ENCODE results near the gene ENTPD2.
"Not testable (repeated sequence)": the region's sequence is repeated elsewhere in the genome, so short reads cannot be mapped to it uniquely, and the experiment has no call there.

ENTPD2 gene

DNA sequence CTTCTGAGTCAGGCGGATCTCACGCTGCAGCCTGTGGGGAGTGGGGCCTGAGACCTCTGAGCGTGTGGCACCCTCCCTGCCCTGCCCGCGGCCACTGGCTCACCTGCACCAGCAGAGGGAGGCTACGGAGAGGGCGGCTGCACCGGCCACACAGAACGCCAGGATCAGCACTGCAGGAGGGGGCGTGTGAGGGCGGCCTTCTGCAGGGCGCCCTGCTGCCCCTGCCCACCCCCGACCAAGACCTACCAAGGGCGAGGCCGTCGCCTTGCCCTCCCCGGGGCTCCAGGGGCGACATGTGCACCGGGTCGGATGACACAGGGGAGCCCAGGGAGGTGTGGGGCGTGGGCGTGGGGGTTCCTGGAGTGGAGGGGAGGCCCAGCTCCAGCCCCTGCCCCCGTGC lies 13.3 kb downstream of the ENTPD2 start:
- H2AFZ ChIP-seq (ENCODE audit: low read depth, low read length): no peak overlapping the region
- H3K36me3 ChIP-seq (ENCODE audit: insufficient read depth, low read length): peaks cover 22% of the 10 kb centered on the region
- no peaks in the 10 kb centered on the region for H3K27me3 ChIP-seq (ENCODE audit: insufficient read depth, low read length)
- peaks cover 40% of the 10 kb centered on the region for H3K4me1 ChIP-seq (ENCODE audit: insufficient read depth, low read length)
- H3K4me3 ChIP-seq (ENCODE audit: low read length): peak overlapping the region; percentile 31
- H3K9me3 ChIP-seq (ENCODE audit: low read length): no peaks in the 10 kb centered on the region

DNA sequence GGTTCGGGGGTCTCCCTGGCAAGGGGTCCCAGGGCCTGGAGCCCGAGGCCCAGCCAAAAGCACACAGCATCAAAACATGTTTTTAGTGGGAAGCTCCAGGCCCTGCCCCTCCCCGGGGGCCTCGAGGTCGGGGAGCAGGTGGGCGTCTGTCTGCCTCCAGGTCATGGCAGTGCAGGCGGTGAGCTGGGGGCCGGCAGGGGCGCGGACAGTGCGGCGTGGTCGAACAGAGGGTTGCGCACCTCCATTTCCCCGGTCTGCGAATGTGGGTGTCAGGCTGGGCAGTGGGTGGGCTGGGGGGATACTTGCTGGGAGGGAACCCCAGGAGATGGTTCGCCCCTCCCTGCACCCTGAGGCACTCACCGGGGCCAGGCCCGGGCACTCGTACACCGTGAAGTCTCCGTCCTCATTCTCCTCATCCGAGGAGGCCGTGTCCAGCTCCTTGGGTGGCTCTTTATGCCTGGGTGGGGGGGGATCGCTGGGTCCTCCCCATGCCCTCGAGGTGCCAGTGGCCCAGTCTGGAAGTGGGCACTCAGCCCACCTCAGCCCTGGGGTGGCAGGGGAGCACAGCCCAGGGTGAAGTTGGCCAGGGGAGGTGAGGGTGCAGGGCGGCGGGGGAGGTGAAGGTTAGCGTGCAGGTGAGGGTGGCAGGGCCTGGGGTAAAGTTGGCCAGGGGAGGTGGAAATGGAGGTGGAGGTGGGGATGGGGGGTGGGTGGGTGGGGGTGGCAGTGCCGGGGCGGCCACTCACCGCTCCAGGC lies 14.1 kb downstream of the ENTPD2 start:
- no peak overlapping the region for H3K4me3 ChIP-seq (ENCODE audit: low read length)
- H3K27me3 ChIP-seq (ENCODE audit: insufficient read depth, low read length): no peaks in the 10 kb centered on the region
- H3K36me3 ChIP-seq (ENCODE audit: insufficient read depth, low read length): peaks cover 22% of the 10 kb centered on the region
- H3K9me3 ChIP-seq (ENCODE audit: low read length): no peaks in the 10 kb centered on the region
- peaks cover 34% of the 10 kb centered on the region for H3K4me1 ChIP-seq (ENCODE audit: insufficient read depth, low read length)
- H2AFZ ChIP-seq (ENCODE audit: low read depth, low read length): no peak overlapping the region

DNA sequence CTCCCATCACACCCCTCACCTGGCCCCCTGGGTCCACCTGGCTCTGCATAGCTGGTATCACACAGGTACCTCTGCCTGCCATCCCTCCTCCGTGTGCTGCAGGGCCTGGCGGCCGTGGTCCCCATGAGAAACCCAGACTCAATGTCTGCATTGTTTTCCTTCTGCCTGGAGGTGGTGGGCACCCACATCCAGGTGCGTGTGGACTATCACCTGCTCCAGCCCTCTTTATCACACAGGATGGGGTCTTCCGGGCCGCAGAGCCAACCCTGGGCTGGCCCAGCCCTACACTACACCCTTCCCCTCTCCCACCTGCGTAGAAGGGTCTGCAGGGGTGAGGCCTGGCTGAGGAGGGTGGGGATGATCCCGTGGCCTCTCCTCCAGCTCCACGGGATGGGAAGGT lies 14.9 kb downstream of the ENTPD2 start:
- H3K4me3 ChIP-seq (ENCODE audit: low read length): no peak overlapping the region
- peaks cover 26% of the 10 kb centered on the region for H3K4me1 ChIP-seq (ENCODE audit: insufficient read depth, low read length)
- no peak overlapping the region for H2AFZ ChIP-seq (ENCODE audit: low read depth, low read length)
- no peaks in the 10 kb centered on the region for H3K27me3 ChIP-seq (ENCODE audit: insufficient read depth, low read length)
- peaks cover 22% of the 10 kb centered on the region for H3K36me3 ChIP-seq (ENCODE audit: insufficient read depth, low read length)
- H3K9me3 ChIP-seq (ENCODE audit: low read length): no peaks in the 10 kb centered on the region

DNA sequence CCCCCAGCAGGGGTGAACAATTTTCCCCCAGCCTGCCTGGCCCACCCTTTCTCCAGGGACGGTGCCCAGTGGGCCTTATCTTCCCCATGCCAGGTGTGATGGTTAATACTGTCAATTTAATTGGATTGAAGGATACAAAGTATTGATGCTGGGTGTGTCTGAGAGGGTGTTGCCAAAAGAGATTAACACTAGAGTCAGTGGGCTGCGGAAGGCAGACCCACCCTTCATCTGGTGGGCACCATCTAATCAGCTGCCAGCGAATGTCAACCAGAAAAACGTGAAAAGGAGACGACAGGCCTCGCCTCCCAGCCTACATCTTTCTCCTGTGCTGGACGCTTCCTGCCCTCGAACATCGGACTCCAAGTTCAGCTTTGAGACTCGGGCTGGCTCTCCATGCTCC lies 16.4 kb downstream of the ENTPD2 start:
- no peaks in the 10 kb centered on the region for H3K9me3 ChIP-seq (ENCODE audit: low read length)
- H3K4me3 ChIP-seq (ENCODE audit: low read length): no peak overlapping the region
- peaks cover 17% of the 10 kb centered on the region for H3K4me1 ChIP-seq (ENCODE audit: insufficient read depth, low read length)
- peaks cover 22% of the 10 kb centered on the region for H3K36me3 ChIP-seq (ENCODE audit: insufficient read depth, low read length)
- H2AFZ ChIP-seq (ENCODE audit: low read depth, low read length): no peak overlapping the region
- no peaks in the 10 kb centered on the region for H3K27me3 ChIP-seq (ENCODE audit: insufficient read depth, low read length)

DNA sequence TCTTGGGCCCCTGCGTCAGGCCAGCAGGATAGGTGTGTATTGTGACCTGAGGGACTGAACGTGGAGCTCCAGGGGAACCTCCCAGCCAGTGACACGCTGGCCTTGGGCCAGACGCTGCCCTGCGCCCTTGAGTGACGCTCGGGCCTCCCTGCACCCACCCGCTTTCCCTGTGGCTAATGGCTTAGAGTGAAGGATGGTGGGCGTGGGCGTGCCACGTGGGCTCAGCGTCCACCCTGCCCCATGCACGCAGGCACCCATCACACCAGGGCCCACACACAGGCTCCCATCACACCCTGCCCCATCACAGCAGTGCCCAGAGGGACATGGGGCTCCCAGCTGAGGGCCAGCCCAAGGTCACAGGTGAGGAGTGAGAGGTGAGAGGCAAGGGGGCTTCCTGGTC lies 16.8 kb downstream of the ENTPD2 start:
- no peak overlapping the region for H2AFZ ChIP-seq (ENCODE audit: low read depth, low read length)
- peaks cover 22% of the 10 kb centered on the region for H3K36me3 ChIP-seq (ENCODE audit: insufficient read depth, low read length)
- H3K4me1 ChIP-seq (ENCODE audit: insufficient read depth, low read length): peaks cover 17% of the 10 kb centered on the region
- no peaks in the 10 kb centered on the region for H3K27me3 ChIP-seq (ENCODE audit: insufficient read depth, low read length)
- H3K4me3 ChIP-seq (ENCODE audit: low read length): no peak overlapping the region
- H3K9me3 ChIP-seq (ENCODE audit: low read length): no peaks in the 10 kb centered on the region

DNA sequence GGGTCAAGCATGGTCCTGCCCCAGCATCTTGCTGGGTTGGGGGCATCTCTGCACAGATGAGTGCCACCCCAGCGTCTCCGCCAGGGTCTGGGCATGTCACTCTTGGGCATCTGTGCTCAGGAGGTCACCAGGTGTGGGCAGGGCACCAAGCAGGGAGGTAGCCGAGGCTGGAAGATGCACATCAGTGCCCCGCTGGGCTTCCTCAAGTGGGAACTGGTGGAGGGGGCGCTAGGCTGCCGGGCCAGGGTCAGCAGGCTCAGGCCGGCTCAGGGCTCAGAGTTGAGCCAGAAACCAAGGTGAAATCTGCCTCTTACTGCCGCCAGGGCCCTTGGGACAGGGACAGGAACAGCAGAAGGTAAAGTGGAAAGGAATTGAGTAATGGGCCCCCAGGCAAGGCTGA lies 17.9 kb downstream of the ENTPD2 start:
- no peak overlapping the region for H3K4me3 ChIP-seq (ENCODE audit: low read length)
- peaks cover 7% of the 10 kb centered on the region for H3K4me1 ChIP-seq (ENCODE audit: insufficient read depth, low read length)
- peaks cover 22% of the 10 kb centered on the region for H3K36me3 ChIP-seq (ENCODE audit: insufficient read depth, low read length)
- no peaks in the 10 kb centered on the region for H3K9me3 ChIP-seq (ENCODE audit: low read length)
- no peaks in the 10 kb centered on the region for H3K27me3 ChIP-seq (ENCODE audit: insufficient read depth, low read length)
- H2AFZ ChIP-seq (ENCODE audit: low read depth, low read length): no peak overlapping the region

DNA sequence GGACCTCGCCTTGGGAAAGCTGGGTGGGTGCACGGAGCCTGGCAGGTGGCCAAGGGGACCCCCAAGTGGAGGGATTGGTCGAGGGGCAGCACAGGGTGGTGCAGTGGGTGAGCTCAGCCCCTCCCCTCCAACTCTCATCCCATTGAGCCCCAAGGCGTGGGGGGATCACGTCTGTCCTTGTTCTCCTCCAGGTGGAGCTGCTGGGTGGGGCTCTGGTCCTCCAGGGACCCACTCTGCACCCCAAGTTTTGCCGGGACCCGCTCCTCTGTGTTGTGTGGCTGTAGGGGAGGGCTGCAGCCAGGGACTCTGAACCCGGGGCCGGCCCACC lies 18.4 kb downstream of the ENTPD2 start:
- Histone ChIP-seq H3K4me3 (ENCODE audit: low read length) (no peak overlapping the region), H3K9me3 (ENCODE audit: low read length) (no peaks in the 10 kb centered on the region), H2AFZ (ENCODE audit: low read depth, low read length) (no peak overlapping the region)

DNA sequence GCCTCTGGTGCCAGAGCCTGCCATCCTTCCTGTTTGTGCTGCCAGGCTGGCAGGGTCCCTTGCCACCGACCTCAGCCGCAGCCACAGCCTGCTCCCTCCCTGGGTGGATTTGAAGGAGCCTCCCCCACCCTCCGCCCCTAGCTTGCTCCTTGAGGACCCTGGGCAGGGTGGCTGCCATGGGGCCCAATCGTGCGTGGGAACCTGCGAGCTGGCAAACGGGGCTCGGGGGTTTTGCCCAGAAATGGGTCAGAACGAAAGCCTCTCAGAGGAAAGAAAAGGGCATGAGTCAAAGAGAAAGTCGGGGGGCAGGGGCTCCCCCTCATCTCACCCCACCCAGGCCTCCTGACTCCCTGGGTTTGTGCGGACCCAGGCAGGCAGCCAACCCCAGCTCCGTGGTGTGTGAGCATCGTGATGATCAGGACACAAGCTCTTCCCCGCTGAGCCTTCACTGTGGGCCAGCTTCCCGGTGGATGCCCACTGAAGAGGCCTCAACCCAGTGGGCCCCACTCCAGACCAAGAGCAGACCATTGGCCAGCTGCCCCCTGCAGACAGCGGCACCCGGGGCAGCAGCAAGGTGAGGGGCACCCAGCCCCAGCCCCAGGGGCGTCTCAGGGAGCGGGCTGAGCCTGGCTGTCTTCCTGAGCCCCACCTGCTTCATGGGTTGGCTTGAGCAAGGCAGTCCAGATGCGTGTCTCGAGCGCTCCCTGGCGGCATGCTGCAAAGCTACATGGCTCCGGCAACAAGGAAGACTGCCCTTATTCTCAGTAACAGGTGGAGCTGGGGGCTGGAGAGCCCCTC lies 19.0 kb downstream of the ENTPD2 start:
- no peaks in the 10 kb centered on the region for H3K27me3 ChIP-seq (ENCODE audit: insufficient read depth, low read length)
- H2AFZ ChIP-seq (ENCODE audit: low read depth, low read length): no peak overlapping the region
- H3K4me1 ChIP-seq (ENCODE audit: insufficient read depth, low read length): no peaks in the 10 kb centered on the region
- H3K4me3 ChIP-seq (ENCODE audit: low read length): no peak overlapping the region
- peaks cover 20% of the 10 kb centered on the region for H3K36me3 ChIP-seq (ENCODE audit: insufficient read depth, low read length)
- no peaks in the 10 kb centered on the region for H3K9me3 ChIP-seq (ENCODE audit: low read length)

More for the DNA sequence above, 18.4 kb downstream of the ENTPD2 start:
- Histone ChIP-seq H3K27me3 (ENCODE audit: insufficient read depth, low read length) (no peaks in the 10 kb centered on the region), H3K36me3 (ENCODE audit: insufficient read depth, low read length) (peaks cover 22% of the 10 kb centered on the region), H3K4me1 (ENCODE audit: insufficient read depth, low read length) (peaks cover 2% of the 10 kb centered on the region)

DNA sequence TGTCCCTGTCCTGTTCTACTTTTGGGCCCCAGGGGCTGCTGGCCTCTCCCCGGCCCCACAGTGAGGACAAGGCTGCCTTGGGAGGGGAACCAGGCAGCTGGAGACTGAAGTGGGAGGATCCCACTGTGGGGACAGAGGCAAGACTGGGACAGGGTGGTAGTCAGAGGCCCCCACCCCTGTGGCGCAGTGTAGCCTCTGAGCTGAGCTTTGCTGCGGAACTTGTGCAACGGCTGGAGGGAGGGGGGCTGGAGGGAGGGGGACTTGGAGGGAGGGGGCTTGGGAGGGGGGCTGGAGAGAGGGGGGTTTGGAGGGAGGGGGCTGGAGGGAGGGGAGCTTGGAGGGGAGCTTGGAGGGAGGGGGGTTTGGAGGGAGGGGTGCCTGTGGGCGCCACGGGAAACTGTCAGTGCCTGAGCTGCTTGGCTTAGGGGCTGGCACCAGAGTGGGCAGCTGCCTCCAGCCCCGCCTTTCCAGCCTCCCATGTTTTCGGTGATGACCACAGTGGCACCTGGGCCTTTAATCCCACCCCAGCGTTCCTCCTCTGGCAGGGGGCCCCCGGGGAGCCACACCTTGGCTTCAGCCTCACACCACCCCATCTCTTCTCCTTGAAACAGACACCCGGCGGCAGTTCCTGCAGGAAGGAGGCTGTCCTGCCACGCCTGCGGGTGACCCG lies 19.7 kb downstream of the ENTPD2 start:
- no peak overlapping the region for H3K4me3 ChIP-seq (ENCODE audit: low read length)
- H3K4me1 ChIP-seq (ENCODE audit: insufficient read depth, low read length): no peaks in the 10 kb centered on the region
- H3K27me3 ChIP-seq (ENCODE audit: insufficient read depth, low read length): no peaks in the 10 kb centered on the region
- no peaks in the 10 kb centered on the region for H3K9me3 ChIP-seq (ENCODE audit: low read length)
- no peak overlapping the region for H2AFZ ChIP-seq (ENCODE audit: low read depth, low read length)
- H3K36me3 ChIP-seq (ENCODE audit: insufficient read depth, low read length): peaks cover 13% of the 10 kb centered on the region

DNA sequence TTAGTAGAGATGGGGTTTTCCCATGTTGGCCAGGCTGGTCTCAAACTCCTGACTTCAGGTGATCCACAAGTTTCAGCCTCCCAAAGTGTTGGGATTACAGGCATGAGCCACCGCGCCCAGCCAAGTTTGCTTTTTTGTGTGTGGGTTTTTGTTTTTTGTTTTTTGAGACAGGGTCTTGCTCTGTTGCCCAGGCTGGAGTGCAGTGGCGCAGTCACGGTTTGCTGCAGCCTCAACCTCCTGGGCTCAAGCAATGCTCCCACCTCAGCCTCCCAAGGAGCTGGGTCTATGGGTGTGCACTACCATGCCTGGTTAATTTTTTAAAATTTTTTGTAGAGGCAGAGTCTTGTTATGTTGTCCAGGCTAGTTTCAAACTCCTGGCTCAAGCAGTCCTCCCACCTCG lies 20.4 kb downstream of the ENTPD2 start:
- not testable (repeated sequence) for H3K9me3 ChIP-seq (ENCODE audit: low read length); H3K4me1 ChIP-seq (ENCODE audit: insufficient read depth, low read length); H3K4me3 ChIP-seq (ENCODE audit: low read length); H2AFZ ChIP-seq (ENCODE audit: low read depth, low read length); H3K27me3 ChIP-seq (ENCODE audit: insufficient read depth, low read length); H3K36me3 ChIP-seq (ENCODE audit: insufficient read depth, low read length)

DNA sequence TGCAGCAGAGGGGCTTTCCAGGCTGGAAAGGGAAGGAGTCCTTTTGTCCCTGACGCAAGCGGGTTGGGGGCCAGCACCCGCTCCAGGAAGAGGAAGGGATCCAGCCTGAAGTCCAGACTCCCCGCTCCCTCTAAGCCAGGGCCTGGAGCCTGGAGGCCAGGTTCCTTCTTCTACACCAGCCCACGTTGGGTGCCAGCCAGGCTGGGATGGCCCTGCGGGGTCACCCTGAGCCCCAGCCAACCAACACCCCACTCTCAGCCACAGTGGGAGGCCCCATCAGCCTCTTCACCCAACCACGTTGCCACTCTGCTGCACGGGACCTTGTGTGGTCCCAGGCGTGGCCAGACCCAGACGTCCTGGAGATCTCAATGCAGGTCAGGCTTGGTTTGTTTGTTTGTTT lies 21.0 kb downstream of the ENTPD2 start:
- Histone ChIP-seq H3K4me1 (ENCODE audit: insufficient read depth, low read length) (peaks cover 2% of the 10 kb centered on the region), H3K4me3 (ENCODE audit: low read length) (no peak overlapping the region), H3K36me3 (ENCODE audit: insufficient read depth, low read length) (peaks cover 6% of the 10 kb centered on the region), H2AFZ (ENCODE audit: low read depth, low read length) (no peak overlapping the region), H3K9me3 (ENCODE audit: low read length) (no peaks in the 10 kb centered on the region), H3K27me3 (ENCODE audit: insufficient read depth, low read length) (no peaks in the 10 kb centered on the region)

DNA sequence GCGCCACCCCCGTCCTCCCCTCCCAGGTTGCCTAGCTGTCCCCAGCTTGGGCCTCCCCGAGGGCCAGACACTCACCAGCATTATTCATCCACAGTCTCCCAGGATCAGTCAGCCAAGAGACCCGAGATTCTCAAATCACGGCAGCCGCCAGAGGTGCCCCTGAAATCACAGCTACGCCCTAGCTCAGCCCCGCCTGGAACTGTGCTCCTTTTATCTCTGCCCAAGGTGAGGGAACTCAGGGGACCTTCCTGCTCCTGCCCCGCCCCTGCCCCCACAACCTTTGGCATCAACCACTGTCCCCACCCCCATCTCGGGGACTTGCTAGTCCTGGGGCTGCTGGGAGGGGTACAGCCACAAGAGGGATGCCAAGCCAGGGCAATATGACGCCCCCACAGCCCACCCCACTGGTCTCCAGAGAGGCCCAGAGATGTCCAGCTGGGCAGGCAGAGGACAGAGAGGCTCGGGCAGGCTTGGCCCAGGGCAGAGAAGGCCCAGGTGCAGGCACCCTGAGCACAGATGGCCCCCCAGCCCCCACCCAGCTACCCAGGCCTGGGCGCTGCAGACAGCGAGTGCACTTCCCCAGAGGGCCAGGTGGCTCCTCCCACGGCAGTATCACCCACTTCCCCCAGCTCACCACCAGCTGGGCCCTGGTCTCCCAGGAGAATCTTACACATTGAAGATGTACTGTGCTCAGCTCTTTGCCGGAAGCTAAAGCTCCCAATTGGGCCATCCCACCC lies 21.8 kb downstream of the ENTPD2 start, which contains the start of gene FUT7:
FUT7 (minus strand) TSS at position 185 of the 737 bp plus-strand sequence; CDS start at position 88, 97 bp downstream.
- Histone ChIP-seq H2AFZ (ENCODE audit: low read depth, low read length) (no peak within 1 kb of the TSS), H3K27me3 (ENCODE audit: insufficient read depth, low read length) (no peaks in the 10 kb centered on the region), H3K9me3 (ENCODE audit: low read length) (no peaks in the 10 kb centered on the region), H3K36me3 (ENCODE audit: insufficient read depth, low read length) (peaks cover 2% of the 10 kb centered on the region), H3K4me1 (ENCODE audit: insufficient read depth, low read length) (peaks cover 8% of the 10 kb centered on the region), H3K4me3 (ENCODE audit: low read length) (no peak within 1 kb of the TSS)

Measured in neuron (in vitro differentiated cells).